Inflammatory macrophage treated with lipopolysaccharide for 4 hours (primary cell): Measurements from ENCODE around the gene ATP5MK.
"Not testable (repeated sequence)": the region's sequence is repeated elsewhere in the genome, so short reads cannot be mapped to it uniquely, and the experiment has no call there.

Source experiments
- DNase-seq: peaks from one replicate; pipeline ENCODE4 v3.0.0-alpha.2; 2020

The ATP5MK gene, protein sequence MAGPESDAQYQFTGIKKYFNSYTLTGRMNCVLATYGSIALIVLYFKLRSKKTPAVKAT

DNA sequence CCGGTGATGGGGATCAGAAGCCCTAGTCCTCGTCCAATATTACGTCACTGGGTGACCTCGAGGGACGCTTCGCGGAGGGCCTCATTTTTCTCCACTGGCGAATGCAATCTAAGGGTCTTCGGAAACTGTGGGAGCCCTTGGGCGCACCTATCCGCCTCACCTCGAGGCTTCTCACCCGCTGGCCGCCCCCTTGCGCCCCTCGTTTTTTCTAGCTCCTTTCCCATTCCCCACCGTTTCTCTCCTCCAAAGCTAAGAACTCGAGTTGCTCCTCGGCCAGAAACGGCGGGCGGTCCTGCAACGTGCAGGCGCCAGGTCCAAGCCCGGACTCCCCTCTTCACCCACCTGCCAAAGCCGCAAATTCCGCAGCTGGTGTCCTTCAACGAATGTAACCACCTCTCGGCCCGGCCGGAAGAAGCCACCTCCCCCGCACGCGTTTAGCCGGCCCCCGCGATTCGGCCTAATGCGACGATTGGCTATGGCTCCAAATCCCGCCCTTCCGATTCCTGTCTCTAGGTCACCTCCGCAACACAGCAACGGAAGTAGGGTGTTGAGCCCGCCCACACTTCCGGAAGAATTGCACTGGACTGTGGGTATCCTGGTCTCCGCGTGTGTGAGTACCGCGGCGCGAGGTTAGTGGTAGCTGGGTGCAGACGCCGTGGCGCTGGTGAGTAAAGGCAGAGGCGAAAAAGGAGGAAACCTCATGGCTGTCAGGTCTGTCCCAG, at the start of gene ATP5MK, which contains the start of gene PDCD11:
ATP5MK (minus strand) TSS at position 409 of the 722 bp plus-strand sequence. CDS start 4,018 bp downstream, outside the sequence.
PDCD11 (plus strand) TSS at position 560 of the 722 bp plus-strand sequence. CDS start 1,801 bp downstream, outside the sequence.
- peak; percentile 100 for DNase-seq

GRCh38 chr10:103445366-103445765, 49.1 kb upstream of the ATP5MK start:
- DNase-seq, result no peak

GRCh38 chr10:103444478-103444877, 48.2 kb upstream of the ATP5MK start:
- no peak for DNase-seq

- DNase-seq, result no peak
These were observed 47.4 kb upstream of the ATP5MK start for GRCh38 chr10:103443475-103444185.

DNA sequence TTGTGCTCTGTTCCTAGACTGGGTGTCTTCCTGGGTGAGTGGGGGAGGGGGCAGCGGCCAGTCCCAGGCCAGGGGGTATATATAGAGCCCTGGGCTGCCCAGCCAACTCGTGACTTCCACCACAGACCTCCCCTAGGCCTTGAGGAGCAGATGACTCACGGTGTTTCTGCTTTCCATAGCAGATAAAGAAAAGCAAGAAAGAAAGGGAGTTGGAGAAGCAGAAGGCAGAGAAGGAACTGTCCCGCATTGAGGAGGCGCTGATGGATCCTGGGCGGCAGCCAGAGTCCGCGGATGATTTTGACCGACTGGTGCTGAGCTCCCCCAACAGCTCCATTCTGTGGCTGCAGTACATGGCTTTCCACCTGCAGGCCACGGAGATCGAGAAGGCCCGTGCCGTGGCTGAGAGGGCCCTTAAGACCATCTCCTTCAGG, 45.8 kb upstream of the ATP5MK start:
- DNase-seq, result peak; percentile 55

GRCh38 chr10:103441611-103442010, 45.3 kb upstream of the ATP5MK start:
- DNase-seq, result no peak

DNA sequence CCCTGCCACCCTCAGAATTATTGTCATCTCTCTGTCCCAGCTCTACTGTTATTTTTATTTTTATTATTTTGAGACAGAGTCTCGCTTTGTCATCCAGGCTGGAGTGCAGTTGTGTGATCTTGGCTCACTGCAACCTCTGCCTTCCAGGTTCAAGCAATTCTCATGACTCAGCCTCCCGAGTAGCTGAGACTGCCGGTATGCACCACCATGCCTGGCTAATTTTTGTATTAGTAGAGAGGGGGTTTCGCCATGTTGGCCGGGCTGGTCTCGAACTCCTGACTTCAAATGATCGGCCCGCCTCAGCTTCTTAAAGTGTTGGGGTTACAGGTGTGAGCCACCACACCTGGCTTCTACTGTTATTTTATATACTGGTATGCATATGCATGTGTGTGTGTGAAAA, 44.9 kb upstream of the ATP5MK start:
- DNase-seq, result no peak

DNA sequence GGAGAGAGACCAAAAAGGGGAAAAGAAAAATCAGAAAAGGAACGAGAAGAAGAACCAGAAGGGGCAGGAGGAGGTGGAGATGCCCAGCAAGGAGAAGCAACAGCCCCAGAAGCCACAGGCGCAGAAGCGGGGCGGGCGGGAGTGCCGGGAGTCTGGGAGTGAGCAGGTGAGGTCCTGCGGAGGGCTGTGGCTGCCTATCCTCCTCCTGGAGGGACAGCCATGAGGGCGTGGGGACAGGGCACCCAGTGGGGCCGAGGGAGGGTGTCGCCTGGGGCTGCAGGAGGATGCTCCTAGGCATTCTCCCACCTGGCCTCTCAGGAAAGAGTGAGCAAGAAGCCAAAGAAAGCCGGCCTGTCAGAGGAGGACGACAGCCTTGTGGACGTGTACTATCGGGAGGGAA, 44.1 kb upstream of the ATP5MK start:
- no peak for DNase-seq

GRCh38 chr10:103439776-103440175, 43.5 kb upstream of the ATP5MK start:
- DNase-seq, result no peak

DNA sequence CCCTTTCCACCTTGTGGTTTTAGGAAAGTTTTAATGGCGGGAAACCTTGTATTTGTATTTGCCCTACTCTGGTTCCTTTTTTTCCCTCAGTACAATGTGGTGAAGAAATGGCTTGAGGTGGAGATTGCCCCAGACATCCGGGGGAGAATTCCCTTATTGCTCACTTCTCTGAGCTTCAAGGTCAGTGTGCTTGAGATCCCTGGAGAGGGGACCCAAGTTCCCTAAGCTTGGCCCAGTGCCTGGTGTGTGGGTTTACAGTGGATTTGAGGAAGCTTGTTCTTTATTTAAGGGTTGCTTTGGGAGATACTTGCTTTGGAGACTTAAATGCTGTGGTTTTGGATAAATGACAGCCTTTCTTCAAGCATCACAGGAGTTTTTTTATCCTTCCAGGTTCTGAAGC, 37.6 kb upstream of the ATP5MK start:
- peak; percentile 91 for DNase-seq

- DNase-seq, result no peak
These were observed 35.6 kb upstream of the ATP5MK start for GRCh38 chr10:103431902-103432301.

GRCh38 chr10:103429647-103430046, 33.4 kb upstream of the ATP5MK start:
- no peak for DNase-seq

GRCh38 chr10:103428989-103429643, 32.8 kb upstream of the ATP5MK start:
- no peak for DNase-seq

DNA sequence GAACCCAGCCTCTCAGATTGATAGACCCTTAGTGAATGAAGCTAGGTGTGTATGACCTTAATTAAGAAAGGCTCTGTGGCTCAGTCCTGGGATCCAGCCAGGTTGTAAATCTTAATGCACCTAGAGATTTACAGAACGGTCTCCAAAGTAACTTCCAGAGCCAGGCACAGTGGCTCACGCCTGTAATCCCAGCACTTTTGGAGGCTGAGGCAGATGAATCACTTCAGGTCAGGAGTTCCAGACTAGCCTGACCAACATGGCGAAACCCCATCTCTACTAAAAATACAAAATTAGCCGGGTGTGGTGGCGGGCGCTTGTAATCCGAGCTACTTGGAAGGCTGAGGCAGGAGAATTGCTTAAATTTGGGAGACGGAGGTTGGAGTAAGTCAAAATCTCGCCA, 31.6 kb upstream of the ATP5MK start:
- DNase-seq, result no peak

- DNase-seq, result no peak
These were observed 27.5 kb upstream of the ATP5MK start for GRCh38 chr10:103423748-103424147.

- DNase-seq, result no peak
These were observed 22.8 kb upstream of the ATP5MK start for GRCh38 chr10:103419101-103419500.

- DNase-seq, result no peak
These were observed 21.3 kb upstream of the ATP5MK start for GRCh38 chr10:103417601-103418000.

GRCh38 chr10:103417148-103417469, 20.8 kb upstream of the ATP5MK start:
- DNase-seq, result not testable (repeated sequence)

- peak; percentile 73 for DNase-seq
These were observed 20.3 kb upstream of the ATP5MK start for GRCh38 chr10:103416436-103417147.

DNA sequence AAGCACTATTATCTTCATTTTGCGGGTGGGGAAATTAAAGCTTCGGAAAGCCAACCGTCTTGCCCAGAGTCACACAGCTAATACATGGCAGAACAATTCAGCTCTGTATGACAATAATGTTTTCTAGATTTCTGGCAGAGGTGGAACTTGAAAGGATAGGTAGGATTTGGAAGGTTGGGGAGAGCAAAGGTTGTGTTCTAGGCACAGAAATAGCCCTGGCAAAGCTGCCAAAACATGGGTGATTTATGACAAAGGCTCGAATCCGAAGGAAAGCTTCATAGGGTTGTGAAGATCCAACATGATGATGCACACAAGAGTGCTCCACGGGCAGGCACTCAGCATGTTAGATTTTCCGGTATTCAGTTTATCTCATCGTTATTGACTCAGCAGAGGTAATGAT, 19.3 kb upstream of the ATP5MK start:
- no peak for DNase-seq

- no peak for DNase-seq
These were observed 17.3 kb upstream of the ATP5MK start for GRCh38 chr10:103413564-103413963.

DNA sequence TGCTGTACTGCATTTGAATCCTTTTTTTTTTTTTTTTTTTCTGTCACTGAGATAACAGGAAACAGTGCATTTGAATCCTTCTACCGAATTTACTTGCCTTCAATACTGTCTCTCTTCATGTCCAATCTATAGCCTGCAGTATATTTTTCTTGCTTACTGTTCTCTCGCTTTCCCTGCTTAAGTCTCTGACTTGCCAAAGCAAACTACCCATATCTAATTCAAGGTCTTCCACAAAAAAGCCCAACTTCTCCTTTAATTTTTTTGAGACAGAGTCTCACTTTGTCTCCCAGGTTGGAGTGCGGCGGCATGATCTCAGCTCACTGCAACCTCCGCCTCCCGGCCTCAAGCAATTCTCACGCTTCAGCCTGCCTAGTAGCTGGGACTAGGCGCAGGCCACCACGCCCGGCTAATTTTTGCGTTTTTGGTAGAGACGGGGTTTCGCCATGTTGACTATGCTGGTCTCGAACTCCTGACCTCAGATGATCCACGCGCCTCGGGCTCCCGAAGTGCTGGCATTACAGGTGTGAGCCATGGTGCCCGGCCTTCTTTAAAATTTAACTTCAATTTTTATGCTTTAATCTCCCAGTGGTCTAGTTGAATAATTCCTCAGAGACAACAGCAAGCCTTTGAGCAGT, 1.0 kb upstream of the ATP5MK start:
- DNase-seq, result no peak

DNA sequence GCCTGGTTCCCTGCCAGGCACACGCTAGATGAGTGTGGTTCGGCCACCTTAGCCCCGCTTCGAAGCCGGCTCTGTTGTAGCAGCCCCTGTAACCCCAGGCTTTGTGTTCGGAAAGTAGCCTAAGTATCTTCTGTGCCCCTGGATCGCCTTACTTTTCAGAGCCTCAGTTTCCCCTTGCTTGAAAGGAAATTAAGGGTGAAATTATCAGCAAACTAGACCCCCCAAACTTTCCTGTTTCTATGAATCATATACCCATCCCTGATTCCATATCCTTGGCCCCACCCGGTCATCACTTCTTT, 463 bp upstream of the ATP5MK start:
- DNase-seq, result no peak
